Fibroblast of the aortic adventitia (primary cell): ENCODE data around the gene ADCY9. TPM values are rescaled to one million over a fixed set of nuclear protein-coding genes. Genes with fewer than 3 reads are reported as not detected.

Source experiments
- DNase-seq: peaks from one replicate; pipeline ENCODE4 v3.0.0-alpha.2; 2010; ENCODE audit warnings: low read depth
- H3K4me3 ChIP-seq: 2 replicates; pipeline ENCODE4 v1.5.1; 2011; ENCODE audit warnings: low read depth, mild to moderate bottlenecking, control low read depth, low read length, moderate library complexity
- total RNA-seq: library from RNA; depleted of rRNA; stranded (reverse); fragments of >200 nt; gene quantifications from 2 replicates; pipeline ENCODE4 v1.2.3, GENCODE V29; 2012; ENCODE audit warnings: low replicate concordance
- TF ChIP-seq, protein P1 (sequence below): IDR thresholded peaks from 2 replicates; pipeline ENCODE4 v1.5.1; 2011; ENCODE audit warnings: mild to moderate bottlenecking, low read length, control low read depth, inconsistent platforms; ENCODE audit not compliant: insufficient read depth

Gene ADCY9
- total RNA-seq, 1 donor: 23.6 TPM

GRCh38 chr16:4058386-4058785 lies 57.9 kb downstream of the ADCY9 start:
- H3K4me3 ChIP-seq: no peak overlapping the region
- TF ChIP-seq, protein P1, sequence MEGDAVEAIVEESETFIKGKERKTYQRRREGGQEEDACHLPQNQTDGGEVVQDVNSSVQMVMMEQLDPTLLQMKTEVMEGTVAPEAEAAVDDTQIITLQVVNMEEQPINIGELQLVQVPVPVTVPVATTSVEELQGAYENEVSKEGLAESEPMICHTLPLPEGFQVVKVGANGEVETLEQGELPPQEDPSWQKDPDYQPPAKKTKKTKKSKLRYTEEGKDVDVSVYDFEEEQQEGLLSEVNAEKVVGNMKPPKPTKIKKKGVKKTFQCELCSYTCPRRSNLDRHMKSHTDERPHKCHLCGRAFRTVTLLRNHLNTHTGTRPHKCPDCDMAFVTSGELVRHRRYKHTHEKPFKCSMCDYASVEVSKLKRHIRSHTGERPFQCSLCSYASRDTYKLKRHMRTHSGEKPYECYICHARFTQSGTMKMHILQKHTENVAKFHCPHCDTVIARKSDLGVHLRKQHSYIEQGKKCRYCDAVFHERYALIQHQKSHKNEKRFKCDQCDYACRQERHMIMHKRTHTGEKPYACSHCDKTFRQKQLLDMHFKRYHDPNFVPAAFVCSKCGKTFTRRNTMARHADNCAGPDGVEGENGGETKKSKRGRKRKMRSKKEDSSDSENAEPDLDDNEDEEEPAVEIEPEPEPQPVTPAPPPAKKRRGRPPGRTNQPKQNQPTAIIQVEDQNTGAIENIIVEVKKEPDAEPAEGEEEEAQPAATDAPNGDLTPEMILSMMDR: no peak
- no peak for DNase-seq

GRCh38 chr16:4057439-4057877 lies 58.8 kb downstream of the ADCY9 start:
- TF ChIP-seq, protein P1: no peak
- DNase-seq: peak; percentile 80
- H3K4me3 ChIP-seq: peak overlapping the region; percentile 17

GRCh38 chr16:4056161-4057105 lies 59.8 kb downstream of the ADCY9 start:
- DNase-seq: no peak
- TF ChIP-seq, protein P1: no peak
- no peak overlapping the region for H3K4me3 ChIP-seq

DNA sequence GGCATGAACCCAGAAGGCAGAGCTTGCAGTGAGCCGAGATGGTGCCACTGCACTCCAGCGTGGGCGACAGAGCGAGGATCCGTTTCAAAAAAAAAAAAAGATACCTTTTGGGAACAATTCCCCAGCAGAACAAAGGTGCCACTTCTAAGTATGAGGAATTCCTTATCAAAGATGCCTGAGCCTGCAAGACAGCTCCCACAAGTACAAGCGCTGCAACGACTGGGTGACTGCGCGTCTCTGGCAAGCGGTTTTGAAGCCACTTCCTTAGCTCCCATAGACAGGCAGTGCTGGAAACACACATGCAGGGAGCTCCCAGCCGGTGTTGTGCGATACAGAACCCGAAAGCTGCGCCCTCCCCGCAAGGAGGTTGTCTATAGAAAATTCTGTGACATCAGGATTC lies 60.5 kb downstream of the ADCY9 start:
- H3K4me3 ChIP-seq: no peak overlapping the region
- no peak for DNase-seq
- TF ChIP-seq, protein P1: no peak

DNA sequence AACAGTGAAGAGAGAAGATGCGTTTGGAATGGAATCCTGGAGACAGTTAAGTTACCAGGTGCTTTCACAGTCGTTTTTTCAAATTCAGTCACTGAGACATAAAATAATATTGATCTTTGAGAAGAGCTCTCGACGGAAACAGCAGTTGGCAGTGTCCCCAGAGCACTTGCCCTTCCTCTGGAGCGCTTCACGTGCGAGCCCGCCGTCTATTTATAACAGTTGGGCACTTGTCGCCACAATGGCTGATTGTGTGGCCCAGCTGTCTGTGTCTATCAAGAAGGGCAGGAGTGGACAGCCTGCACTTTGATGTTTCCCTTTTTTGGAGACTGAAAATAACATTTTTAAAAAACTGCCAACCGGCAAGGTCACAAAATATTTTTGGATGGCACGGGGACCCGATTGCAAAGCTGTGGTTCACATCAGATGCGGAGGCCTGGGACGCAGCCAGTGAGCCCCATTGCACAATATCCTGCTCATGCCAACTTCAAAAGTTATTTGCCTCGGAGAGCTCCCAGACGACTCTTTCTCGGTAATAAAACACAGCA lies 62.9 kb downstream of the ADCY9 start:
- no peak overlapping the region for H3K4me3 ChIP-seq
- peak; percentile 72 for DNase-seq
- TF ChIP-seq, protein P1: no peak

- DNase-seq: peak; percentile 24
- TF ChIP-seq, protein P1: no peak
- H3K4me3 ChIP-seq: no peak overlapping the region
Observed at GRCh38 chr16:4052801-4053293, 63.4 kb downstream of the ADCY9 start.
